HG03095 (cell line): ENCODE measurements around the gene YIPF3.
A peak's percentile ranks its signal among the peaks of the same experiment; 100 is the strongest.

Experiments
- ATAC-seq: cut with Tn5 transposase; IDR thresholded peaks from one replicate; pipeline ENCODE4 v1.9.1; 2021; ENCODE audit warnings: moderate library complexity; ENCODE audit not compliant: unreplicated experiment

Gene YIPF3

DNA sequence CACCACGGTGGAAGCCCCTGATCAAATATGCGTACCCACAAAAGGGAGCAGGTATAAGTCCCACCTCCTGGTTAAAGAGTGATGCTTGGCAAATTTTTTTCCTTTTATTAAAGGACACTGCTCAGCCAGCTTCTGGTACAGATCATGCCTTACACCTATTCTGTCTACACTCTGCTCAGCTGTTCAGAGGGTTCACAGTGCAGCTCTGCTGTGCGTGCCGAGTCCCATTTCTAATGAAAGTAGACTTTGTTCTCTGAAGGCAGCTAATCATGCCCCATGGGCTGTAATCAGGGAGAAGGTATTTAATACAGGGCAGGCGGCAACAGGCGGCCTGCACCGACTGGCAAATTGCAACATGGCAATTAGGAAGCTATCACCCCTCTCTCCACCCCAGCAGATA, 22.9 kb downstream of the YIPF3 start:
- ATAC-seq: no peak

DNA sequence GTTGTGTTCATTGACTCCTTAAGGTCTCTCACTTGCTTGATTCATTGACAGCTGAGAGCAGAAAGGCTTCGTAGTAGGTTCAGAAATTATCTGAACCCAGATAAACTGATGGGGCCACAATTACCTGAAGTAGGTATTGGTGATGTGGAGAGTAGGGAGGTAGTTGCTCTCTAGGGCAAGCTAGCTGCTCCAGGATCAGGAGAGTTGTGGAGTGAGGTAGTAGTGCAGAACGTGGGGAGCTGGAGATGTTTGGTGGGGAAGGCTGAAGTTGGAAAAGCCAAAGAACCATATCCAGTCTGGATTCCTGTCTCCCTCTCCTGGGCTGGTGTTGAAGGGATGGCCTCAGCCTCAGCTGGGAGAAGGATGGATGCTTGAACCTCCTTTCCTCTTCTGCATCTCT, 23.5 kb downstream of the YIPF3 start:
- ATAC-seq: no peak

DNA sequence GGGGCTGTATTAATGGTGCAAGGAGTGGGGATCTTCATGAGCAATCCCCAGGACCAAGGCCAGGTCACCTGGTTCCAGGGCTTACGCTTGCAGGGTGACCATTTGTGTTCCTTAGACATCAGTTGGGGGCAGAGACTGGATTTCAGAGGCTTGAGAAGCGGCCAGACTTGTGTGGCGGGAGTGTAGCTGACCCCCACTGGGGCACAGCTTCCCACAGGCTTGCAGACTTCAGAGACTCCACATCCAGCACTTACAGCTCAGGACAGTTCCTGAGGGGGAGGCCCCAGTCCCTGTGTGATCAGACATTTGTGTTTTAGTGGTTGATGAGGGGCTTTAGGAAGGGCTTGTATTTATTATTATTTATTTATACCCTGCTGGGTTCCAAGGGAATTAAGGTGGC, 24.1 kb downstream of the YIPF3 start:
- no peak for ATAC-seq

- ATAC-seq: no peak
Measured at GRCh38 chr6:43491750-43492661, 24.7 kb downstream of the YIPF3 start.

GRCh38 chr6:43490523-43490939, 26.2 kb downstream of the YIPF3 start:
- no peak for ATAC-seq

GRCh38 chr6:43489277-43490072, 27.3 kb downstream of the YIPF3 start:
- no peak for ATAC-seq

DNA sequence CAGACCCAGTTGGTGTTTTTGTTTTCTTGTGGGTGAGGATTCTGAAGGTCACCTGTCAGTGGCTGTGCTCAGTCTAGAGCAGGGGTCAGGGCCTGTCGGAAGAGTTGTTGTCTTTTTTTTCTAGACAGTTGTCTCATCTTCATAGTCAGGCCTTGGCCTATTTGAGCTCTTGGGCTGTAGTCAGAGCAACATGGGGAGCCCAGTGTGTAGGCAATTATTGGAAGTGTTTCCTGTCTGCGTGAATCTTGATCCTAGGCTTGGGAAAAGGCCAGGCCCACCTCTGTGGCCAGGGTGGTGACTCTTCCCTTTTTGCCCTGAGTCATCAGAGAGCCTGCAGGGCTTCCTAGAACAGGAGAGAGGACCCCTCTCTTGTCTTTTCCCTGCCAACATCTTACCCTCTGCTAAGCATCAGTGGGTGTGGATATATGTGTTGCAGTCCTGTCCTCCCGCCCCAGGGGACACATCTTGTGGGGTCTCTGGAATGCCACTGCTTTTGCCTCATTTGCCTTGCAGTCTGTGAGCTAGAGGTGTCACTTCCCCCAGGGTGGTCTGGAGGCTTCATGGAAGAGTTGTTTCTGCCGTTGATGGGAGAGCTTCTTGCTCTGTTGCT, 28.0 kb downstream of the YIPF3 start:
- ATAC-seq: no peak

DNA sequence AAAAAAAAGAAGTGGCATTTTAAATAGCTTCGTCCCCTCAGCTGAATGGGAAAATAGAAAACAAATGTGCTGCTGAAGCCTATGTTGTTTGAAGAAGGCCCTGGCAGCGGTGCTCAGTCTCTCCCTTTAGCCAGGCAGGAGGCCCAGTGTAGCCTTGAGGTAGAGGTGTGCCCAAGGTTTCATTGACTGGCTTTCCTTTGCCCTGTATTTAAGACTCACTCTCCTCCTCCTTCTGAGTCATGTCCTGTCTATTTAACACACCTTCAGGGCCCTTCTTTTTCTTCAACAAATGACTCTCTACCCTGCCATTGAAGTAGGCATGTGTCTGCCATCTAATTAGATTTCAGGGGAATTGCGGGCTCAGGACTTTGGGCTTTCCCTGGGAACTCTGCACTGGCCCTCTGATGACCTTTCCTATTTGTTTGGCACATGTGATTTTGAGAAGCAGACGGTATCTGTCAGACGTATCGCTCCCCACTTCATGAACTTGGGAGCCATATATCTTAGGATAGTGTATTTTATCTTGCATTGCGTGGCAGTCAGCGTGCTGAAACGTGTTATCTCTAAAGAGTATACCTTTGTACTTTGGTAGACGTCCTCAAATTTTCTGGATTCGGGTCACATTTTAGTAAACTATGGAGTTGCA, 35.0 kb downstream of the YIPF3 start:
- no peak for ATAC-seq

DNA sequence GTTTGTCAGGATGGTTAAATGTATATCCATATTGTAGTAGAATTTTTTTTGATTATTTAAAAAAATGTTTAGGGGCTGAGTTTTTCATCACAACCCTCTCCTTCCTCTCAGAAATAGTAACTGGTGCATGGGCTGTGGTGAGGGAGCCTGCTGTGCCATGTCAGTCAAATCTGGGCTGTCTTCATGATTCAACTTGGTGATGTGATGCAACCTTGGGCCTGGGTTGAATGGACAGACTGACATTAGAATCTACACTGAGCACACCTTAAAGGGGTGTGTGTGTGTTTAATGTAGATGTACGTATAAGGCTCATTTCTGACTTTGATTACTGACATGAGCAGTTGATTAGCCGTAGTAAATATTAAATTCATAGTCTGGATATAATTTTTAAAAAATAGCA, 35.7 kb downstream of the YIPF3 start:
- ATAC-seq: no peak

DNA sequence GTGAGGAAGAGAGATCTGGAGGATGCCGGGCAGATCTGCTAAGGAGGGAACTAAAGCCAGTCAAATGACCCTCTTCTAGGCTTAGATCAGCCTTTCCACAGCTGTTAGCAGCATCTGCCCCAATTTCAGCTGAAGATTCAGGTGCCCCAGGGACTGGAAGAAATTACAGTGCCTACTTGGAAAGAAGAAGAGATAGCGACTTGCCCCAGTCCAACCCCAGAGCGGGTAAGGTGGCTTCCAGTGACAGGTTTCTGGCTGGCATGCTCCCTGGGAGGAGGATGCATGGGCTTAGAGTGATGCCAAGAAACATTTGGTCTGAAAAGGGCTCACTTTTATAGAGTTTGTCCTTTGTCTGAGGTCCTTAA, 38.7 kb downstream of the YIPF3 start:
- ATAC-seq: no peak

- peak; percentile 94 for ATAC-seq
Measured at GRCh38 chr6:43477235-43478007, 39.3 kb downstream of the YIPF3 start, which contains the start of gene TJAP1. TSS of gene TJAP1 (plus strand) at chr6:43477570. CDS start at chr6:43499002, 21,432 bp downstream.

GRCh38 chr6:43476746-43477145, 40.0 kb downstream of the YIPF3 start:
- no peak for ATAC-seq

- ATAC-seq: no peak
Measured at GRCh38 chr6:43475516-43475915, 41.2 kb downstream of the YIPF3 start.

DNA sequence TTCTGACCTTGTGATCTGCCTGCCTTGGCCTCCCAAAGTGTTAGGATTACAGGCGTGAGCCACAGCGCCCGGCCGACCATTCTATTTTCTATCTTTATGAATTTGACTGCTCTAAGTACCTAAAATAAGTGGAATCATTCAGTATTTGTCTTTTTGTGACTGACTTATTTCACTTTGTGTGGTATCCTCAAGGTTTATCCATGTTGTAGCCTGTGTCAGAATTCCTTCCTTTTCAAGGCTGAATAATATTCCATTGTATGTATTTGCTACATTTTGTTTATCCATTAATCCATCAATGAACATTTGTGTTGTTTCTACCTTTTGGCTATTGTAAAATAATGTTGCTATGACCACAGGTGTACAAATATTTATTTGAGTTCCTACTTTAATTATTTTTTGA, 44.2 kb downstream of the YIPF3 start:
- ATAC-seq: no peak

GRCh38 chr6:43471399-43471798, 45.3 kb downstream of the YIPF3 start:
- no peak for ATAC-seq

- ATAC-seq: no peak
Measured at GRCh38 chr6:43469947-43470346, 46.8 kb downstream of the YIPF3 start.

- no peak for ATAC-seq
Measured at GRCh38 chr6:43468748-43469681, 47.7 kb downstream of the YIPF3 start.

DNA sequence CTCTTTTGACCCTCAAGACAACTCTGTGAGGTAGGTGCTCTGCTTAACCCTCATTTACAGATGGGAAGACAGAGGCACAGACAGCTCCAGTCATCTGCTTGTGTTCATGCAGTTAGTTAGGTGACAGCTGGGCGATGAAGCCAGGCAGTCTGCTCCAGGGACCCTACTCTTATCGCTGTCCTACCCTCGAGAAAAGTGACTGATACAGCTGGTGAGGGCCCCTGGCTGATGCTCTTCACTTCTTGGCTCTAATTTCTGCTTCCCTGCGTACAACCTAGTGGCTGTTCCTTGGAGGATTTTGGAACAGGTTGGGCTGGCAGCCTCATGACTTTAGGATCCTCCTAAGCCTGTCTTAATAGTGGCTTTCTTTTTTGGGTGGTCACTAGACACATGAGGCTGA, 48.5 kb downstream of the YIPF3 start:
- ATAC-seq: no peak

- no peak for ATAC-seq
Measured at GRCh38 chr6:43467752-43468151, 49.0 kb downstream of the YIPF3 start.
